B cell (primary cell): ENCODE results near the gene IL22RA1.

ENCODE experiments used
- CTCF ChIP-seq: fragments of 200-600 bp; IDR thresholded peaks from one replicate; pipeline ENCODE4 v1.8.0; 2022; ENCODE audit warnings: antibody characterized with exemption, mild to moderate bottlenecking
- EZH2 ChIP-seq: IDR thresholded peaks from 2 replicates; pipeline ENCODE4 v1.6.1; 2012; ENCODE audit warnings: borderline replicate concordance, low read depth, mild to moderate bottlenecking, moderate library complexity, low read length; ENCODE audit not compliant: insufficient read depth, poor library complexity, severe bottlenecking

GRCh38 chr1:24180676-24181075 lies 37.7 kb upstream of the IL22RA1 start:
- TF ChIP-seq CTCF (no peak), EZH2 (no peak)
